Neuronal stem cell (in vitro differentiated cells): ENCODE measurements around the gene NAALADL2.
"Not testable (repeated sequence)": the region's sequence is repeated elsewhere in the genome, so short reads cannot be mapped to it uniquely, and the experiment has no call there.

Source experiments
- DNase-seq: peaks from one replicate; pipeline ENCODE4 v3.0.0-alpha.2; 2013; ENCODE audit warnings: low spot score
- H2AFZ ChIP-seq: one replicate; pipeline ENCODE4 v1.6.1; 2013; ENCODE audit warnings: mild to moderate bottlenecking, low read length, inconsistent platforms
- H2AK5ac ChIP-seq: 2 replicates; pipeline ENCODE4 v1.6.1; 2013; ENCODE audit warnings: low read depth, mild to moderate bottlenecking, inconsistent platforms, low read length, moderate library complexity, mixed read lengths
- H2BK120ac ChIP-seq: 2 replicates; pipeline ENCODE4 v1.6.1; 2013; ENCODE audit warnings: low read depth, mild to moderate bottlenecking, inconsistent platforms, low read length, moderate library complexity, mixed read lengths
- H2BK12ac ChIP-seq: one replicate; pipeline ENCODE4 v1.6.1; 2013; ENCODE audit warnings: low read length, inconsistent platforms
- H2BK15ac ChIP-seq: 2 replicates; pipeline ENCODE4 v1.6.1; 2013; ENCODE audit warnings: mild to moderate bottlenecking, low read length, inconsistent platforms, mixed read lengths
- H2BK5ac ChIP-seq: one replicate; pipeline ENCODE4 v1.6.1; 2013; ENCODE audit warnings: inconsistent platforms, mild to moderate bottlenecking, low read length, moderate library complexity
- H3K14ac ChIP-seq: one replicate; pipeline ENCODE4 v1.6.1; 2013; ENCODE audit warnings: low read length, inconsistent platforms
- H3K18ac ChIP-seq: 2 replicates; pipeline ENCODE4 v1.6.1; 2013; ENCODE audit warnings: low read length, inconsistent platforms
- H3K23ac ChIP-seq: 2 replicates; pipeline ENCODE4 v1.6.1; 2013; ENCODE audit warnings: low read depth, mild to moderate bottlenecking, mixed read lengths, low read length, inconsistent platforms; ENCODE audit not compliant: poor library complexity
- H3K27ac ChIP-seq: replicated peaks from 3 replicates; pipeline ENCODE4 v1.5.1; 2013; ENCODE audit warnings: low read length, inconsistent platforms
- H3K27me3 ChIP-seq, 3 experiments: 2 replicates each; pipeline ENCODE4 v1.6.1; 2013; ENCODE audit warnings: low read length in 3 of 3, mild to moderate bottlenecking in 2 of 3, inconsistent platforms in 1 of 3, low read depth in 1 of 3, mixed read lengths in 1 of 3, moderate library complexity in 1 of 3; ENCODE audit not compliant: control insufficient read depth in 3 of 3, insufficient read depth in 3 of 3
- H3K36me3 ChIP-seq, 2 donors: replicated peaks in 1 of 2; 2 replicates each; pipeline ENCODE4 v1.6.1; 2013; ENCODE audit warnings: low read length in 2 of 2; ENCODE audit not compliant: control insufficient read depth in 2 of 2, insufficient read depth in 2 of 2
- H3K4ac ChIP-seq: 2 replicates; pipeline ENCODE4 v1.6.1; 2013; ENCODE audit warnings: inconsistent platforms, mild to moderate bottlenecking, low read length, moderate library complexity
- H3K4me1 ChIP-seq, 2 donors: 1 replicate in 1 of 2; 2 replicates in 1 of 2; pipeline ENCODE4 v1.6.1; 2013; ENCODE audit warnings: low read length in 2 of 2, low read depth in 1 of 2; ENCODE audit not compliant: control insufficient read depth in 2 of 2, insufficient read depth in 1 of 2
- H3K4me2 ChIP-seq: one replicate; pipeline ENCODE4 v1.6.1; 2013; ENCODE audit warnings: mild to moderate bottlenecking, low read length, inconsistent platforms; ENCODE audit not compliant: insufficient read depth, poor library complexity, severe bottlenecking
- H3K4me3 ChIP-seq, 2 donors: 2 replicates each; pipeline ENCODE4 v1.5.1; 2013; ENCODE audit warnings: low read length in 2 of 2, mild to moderate bottlenecking in 2 of 2, inconsistent platforms in 1 of 2, moderate library complexity in 1 of 2
- H3K79me1 ChIP-seq: one replicate; pipeline ENCODE4 v1.6.1; 2013; ENCODE audit warnings: low read depth, mild to moderate bottlenecking, inconsistent platforms, low read length, moderate library complexity
- H3K9ac ChIP-seq: one replicate; pipeline ENCODE4 v1.6.1; 2013; ENCODE audit warnings: mild to moderate bottlenecking, low read depth, low read length, inconsistent platforms; ENCODE audit not compliant: poor library complexity
- H3K9me3 ChIP-seq, 2 donors: replicated peaks in 1 of 2; 2 replicates each; pipeline versions ENCODE3 to v1.6.1; 2013; ENCODE audit warnings: low read length in 2 of 2, mild to moderate bottlenecking in 2 of 2, inconsistent platforms in 1 of 2, low read depth in 1 of 2, mixed read lengths in 1 of 2, moderate library complexity in 1 of 2; ENCODE audit not compliant: control insufficient read depth in 2 of 2, insufficient read depth in 1 of 2
- H4K8ac ChIP-seq: one replicate; pipeline ENCODE4 v1.6.1; 2013; ENCODE audit warnings: low read depth, mild to moderate bottlenecking, inconsistent platforms, low read length, moderate library complexity
- H4K91ac ChIP-seq: one replicate; pipeline ENCODE4 v1.6.1; 2013; ENCODE audit warnings: low read length, low read depth, mild to moderate bottlenecking, inconsistent platforms; ENCODE audit not compliant: poor library complexity
- WGBS, 2 donors: extraction: QIAGEN DNeasy Blood & Tissue Kit; methylation state at CpG; one replicate each; pipeline ENCODE4 v1.1.7; 2013; ENCODE audit warnings: missing lambda C conversion rate in 2 of 2, mixed read lengths in 1 of 2; ENCODE audit not compliant: insufficient read length in 2 of 2, insufficient replicate concordance in 1 of 2; ENCODE audit errors: extremely low coverage in 2 of 2; 5-methylcytosine and 5-hydroxymethylcytosine counted together

The NAALADL2 gene

DNA sequence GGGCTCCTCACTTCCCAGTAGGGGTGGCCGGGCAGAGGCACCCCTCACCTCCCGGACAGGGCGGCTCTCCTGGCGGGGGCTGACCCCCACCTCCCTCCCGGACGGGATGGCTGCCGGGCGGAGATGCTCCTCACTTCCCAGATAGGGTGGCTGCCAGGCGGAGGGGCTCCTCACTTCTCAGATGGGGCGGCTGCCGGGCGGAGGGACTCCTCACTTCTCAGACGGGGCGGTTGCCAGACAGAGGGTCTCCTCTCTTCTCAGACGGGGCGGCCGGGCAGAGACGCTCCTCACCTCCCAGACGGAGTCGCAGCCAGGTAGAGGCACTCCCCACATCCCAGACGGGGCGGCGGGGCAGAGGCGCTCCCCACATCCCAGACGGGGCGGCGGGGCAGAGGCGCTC lies 273.6 kb downstream of the NAALADL2 start:
- H2BK15ac ChIP-seq, H3K4me1 ChIP-seq, H4K8ac ChIP-seq, H4K91ac ChIP-seq, H3K23ac ChIP-seq, DNase-seq, H3K4me2 ChIP-seq, H3K79me1 ChIP-seq, H2BK120ac ChIP-seq, H3K4me3 ChIP-seq, H2BK12ac ChIP-seq, H3K27ac ChIP-seq, H3K14ac ChIP-seq, H2BK5ac ChIP-seq, H3K4ac ChIP-seq, H3K9me3 ChIP-seq, H3K36me3 ChIP-seq, H3K18ac ChIP-seq, H2AK5ac ChIP-seq, H3K9ac ChIP-seq, H3K27me3 ChIP-seq, H2AFZ ChIP-seq: not testable (repeated sequence)
- no CpG with 5 or more reads among the region's 28 CpGs for WGBS, 2 donors

DNA sequence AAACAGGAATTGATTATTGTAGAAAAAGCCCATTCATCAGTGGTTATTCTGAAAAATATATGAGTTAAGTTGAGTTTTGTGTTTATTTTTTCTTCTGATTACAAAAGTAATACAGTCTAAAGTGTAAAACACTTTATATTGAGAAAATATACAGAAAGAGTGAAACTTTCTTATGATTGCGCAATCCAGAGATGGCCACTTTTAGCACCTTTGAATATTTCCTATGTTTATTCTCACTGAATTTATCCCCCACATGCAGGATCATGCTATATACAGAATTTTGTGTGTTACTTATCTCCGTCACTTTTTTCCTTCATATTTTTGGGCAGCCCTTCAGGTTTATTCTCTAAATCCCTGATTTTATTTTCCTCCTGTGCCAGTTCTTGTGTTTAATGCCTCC lies 285.2 kb downstream of the NAALADL2 start:
- no peak overlapping the region for H3K4me2 ChIP-seq

DNA sequence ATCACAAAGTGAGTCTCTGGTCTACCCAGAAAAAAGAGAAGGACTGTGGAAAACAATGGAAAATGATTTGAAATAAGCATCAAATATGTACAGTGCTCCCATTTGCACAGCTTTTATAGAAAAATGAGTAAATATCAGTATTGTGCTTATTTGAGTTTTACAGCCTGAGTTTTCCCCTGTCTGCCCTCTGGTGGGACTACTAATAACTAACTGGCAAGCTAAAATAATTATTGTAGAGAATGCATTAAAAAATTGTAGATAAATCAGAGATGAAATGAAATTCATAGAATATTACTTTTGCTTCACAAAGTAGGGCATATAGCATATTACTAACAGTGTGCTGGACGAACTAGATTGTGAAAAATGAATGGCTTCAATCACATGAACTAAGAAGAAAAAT lies 287.1 kb downstream of the NAALADL2 start:
- Histone ChIP-seq H3K36me3 (no peaks in the 10 kb centered on the region), H3K9me3 (no peaks in the 10 kb centered on the region), H3K4me2 (no peak overlapping the region), H3K79me1 (no peaks in the 10 kb centered on the region), H2BK120ac (no peak overlapping the region), H3K14ac (no peak overlapping the region), H3K18ac (no peak overlapping the region), H3K4me1 (no peaks in the 10 kb centered on the region), H2BK12ac (no peak overlapping the region), H2AK5ac (no peak overlapping the region), H3K27ac (no peak overlapping the region), H2AFZ (no peak overlapping the region), H2BK5ac (no peak overlapping the region), H3K4ac (no peak overlapping the region), H3K27me3 (no peaks in the 10 kb centered on the region), H3K9ac (no peak overlapping the region), H4K8ac (no peak overlapping the region), H2BK15ac (no peak overlapping the region), H4K91ac (no peak overlapping the region), H3K4me3 (no peak overlapping the region), H3K23ac (no peak overlapping the region)
- WGBS, 2 donors: no CpG with 5 or more reads among the region's 1 CpG
- DNase-seq: no peak

More for the DNA sequence above, 285.2 kb downstream of the NAALADL2 start:
- DNase-seq: no peak
- Histone ChIP-seq H4K91ac (no peak overlapping the region), H2AFZ (no peak overlapping the region), H3K4me3 (no peak overlapping the region), H3K27ac (no peak overlapping the region), H2AK5ac (no peak overlapping the region), H3K14ac (no peak overlapping the region), H2BK120ac (no peak overlapping the region), H3K79me1 (no peaks in the 10 kb centered on the region), H3K9ac (no peak overlapping the region), H3K9me3 (no peaks in the 10 kb centered on the region), H3K18ac (no peak overlapping the region), H4K8ac (no peak overlapping the region), H3K36me3 (no peaks in the 10 kb centered on the region), H3K23ac (no peak overlapping the region), H3K4ac (no peak overlapping the region), H2BK15ac (no peak overlapping the region), H3K27me3 (no peaks in the 10 kb centered on the region), H2BK5ac (no peak overlapping the region), H2BK12ac (no peak overlapping the region), H3K4me1 (no peaks in the 10 kb centered on the region)
- no CpG with 5 or more reads among the region's 2 CpGs for WGBS, 2 donors

DNA sequence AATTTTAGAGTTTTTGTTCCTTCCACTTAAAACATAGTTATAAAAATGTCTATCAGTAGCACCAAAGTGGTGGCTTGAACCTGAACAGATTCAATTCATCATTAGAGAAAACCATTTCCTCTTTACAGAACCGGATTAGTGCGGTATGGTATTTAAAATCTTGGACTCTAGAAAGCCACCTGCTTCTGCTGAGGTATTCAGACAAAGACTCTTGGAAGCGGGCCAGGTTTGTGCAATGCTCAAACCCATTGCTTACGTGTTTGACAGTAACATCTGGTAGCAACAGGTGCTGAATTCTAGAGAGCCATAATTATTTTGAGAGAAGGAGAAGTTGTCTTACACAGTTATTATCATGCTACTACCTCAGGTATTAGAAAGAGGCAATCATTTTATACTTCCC lies 290.5 kb downstream of the NAALADL2 start:
- Histone ChIP-seq H3K4me1 (no peaks in the 10 kb centered on the region), H3K4me2 (no peak overlapping the region), H2AK5ac (no peak overlapping the region), H3K23ac (no peak overlapping the region), H2BK12ac (no peak overlapping the region), H3K27me3 (no peaks in the 10 kb centered on the region), H3K4ac (no peak overlapping the region), H4K8ac (no peak overlapping the region), H3K4me3 (no peak overlapping the region), H3K27ac (no peak overlapping the region), H2BK15ac (no peak overlapping the region), H3K79me1 (no peaks in the 10 kb centered on the region), H4K91ac (no peak overlapping the region), H3K9ac (no peak overlapping the region), H3K9me3 (no peaks in the 10 kb centered on the region), H2AFZ (no peak overlapping the region), H3K36me3 (no peaks in the 10 kb centered on the region), H2BK120ac (no peak overlapping the region), H3K18ac (no peak overlapping the region), H2BK5ac (no peak overlapping the region), H3K14ac (no peak overlapping the region)
- WGBS, 2 donors: no CpG with 5 or more reads among the region's 4 CpGs
- DNase-seq: no peak
